Ureter (tissue), 1 donor: ENCODE data around the gene MALRD1. TPM values are rescaled to one million over a fixed set of nuclear protein-coding genes. Genes with fewer than 3 reads are reported as not detected.
"Not testable (repeated sequence)": the region's sequence is repeated elsewhere in the genome, so short reads cannot be mapped to it uniquely, and the experiment has no call there.

ENCODE experiments used
- DNase-seq: peaks from one replicate; pipeline ENCODE4 v3.0.0-alpha.2; 2020; ENCODE audit warnings: low spot score
- total RNA-seq: library from RNA; stranded (reverse); gene quantifications from one replicate; pipeline ENCODE4 v1.2.4, GENCODE V29; 2023
- donor health status: DM: yes; HTN: yes; CAD: no.

MALRD1 gene
- total RNA-seq, 1 donor from 2014 or later = 2.3 TPM

DNA sequence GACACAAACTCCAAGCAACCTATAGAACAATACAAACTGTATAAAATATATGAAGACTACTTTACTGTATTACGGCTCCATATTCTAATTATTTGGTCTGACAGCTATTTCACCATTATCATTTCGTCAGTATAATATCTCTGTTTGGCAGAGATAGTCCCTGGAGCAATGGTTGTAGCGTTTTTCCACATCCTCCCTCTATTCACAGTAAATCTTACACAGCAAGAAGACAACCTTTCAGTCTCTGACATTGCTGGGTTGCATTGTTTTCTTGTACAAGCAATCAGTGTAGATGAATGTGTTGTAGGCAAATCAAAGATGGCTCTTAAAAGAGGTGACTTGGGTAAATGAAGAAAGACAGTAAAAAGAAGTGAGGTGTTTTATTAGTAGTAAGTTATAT is 662.0 kb downstream of the MALRD1 start:
- no peak for DNase-seq

DNA sequence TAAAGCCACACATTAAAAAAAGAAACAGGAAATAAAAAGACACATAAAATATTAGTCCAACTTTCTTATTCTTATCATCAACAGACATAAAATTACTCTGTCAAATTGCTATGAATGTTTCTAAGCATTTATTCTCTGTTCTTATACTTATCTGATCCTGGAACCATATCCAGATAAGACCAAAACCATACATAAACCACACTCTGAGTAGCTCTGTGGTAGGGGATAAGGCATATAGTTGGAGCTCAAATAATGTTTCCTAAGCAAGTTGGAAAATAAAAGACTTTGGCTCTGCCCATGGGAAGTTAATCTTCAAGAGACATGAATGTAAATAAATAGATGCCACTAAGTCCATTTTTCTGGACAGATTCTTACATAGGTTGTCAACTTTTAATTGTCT is 664.6 kb downstream of the MALRD1 start:
- no peak for DNase-seq

DNA sequence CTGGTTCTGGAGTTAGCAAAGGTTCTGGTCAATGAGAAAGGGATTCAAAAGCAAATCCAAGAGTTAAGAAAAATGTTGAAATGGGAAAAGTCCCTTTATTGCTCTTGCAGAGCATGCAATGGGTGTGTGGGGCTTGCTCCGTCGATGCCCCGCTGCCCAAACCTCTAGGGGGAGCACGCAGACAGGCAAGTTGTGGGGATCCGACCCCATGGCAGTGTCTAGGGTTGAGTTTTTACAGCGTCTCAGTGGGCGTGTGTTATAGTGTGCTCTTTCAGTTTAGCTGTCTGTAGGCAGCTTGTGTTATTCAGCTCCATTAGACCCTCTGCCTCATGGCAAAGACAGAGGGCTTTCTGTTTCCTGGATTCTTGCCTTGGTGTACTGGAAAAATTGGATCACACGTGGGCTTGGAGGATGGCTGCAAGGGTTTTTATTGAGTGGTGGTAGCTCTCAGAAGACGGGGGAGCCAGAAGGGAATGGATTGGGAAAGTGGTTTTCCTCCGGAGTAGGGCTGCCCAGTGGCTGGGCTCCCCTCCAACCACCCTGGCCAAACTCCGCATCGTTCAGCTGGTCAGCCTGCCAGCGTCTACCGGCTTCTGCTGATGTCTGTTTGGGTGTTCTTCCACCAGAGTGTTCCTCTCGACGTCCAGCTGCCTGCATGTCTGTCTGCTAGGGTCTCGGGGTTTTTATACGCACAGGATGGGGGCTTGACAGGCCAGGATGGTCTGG is 665.4 kb downstream of the MALRD1 start:
- no peak for DNase-seq

DNA sequence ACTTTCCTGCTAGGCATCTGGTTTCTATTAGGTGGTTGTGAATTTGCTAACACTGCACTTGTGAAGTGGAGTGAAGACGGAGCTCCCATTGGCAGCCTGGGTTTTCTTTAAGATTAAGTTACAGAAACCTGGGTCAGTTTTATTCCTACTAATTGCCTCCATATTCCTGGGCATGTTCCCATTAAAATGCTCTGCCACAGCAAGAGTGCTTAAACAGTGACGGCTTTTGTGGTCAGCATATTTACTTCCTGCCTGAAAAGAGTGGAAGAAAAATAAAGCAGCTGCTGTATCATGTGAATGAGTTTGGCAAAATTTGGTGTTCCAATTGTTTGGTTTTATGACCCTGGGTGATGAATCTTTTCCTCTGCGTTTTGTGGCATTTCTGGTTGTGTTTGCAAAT is 670.7 kb downstream of the MALRD1 start:
- no peak for DNase-seq

DNA sequence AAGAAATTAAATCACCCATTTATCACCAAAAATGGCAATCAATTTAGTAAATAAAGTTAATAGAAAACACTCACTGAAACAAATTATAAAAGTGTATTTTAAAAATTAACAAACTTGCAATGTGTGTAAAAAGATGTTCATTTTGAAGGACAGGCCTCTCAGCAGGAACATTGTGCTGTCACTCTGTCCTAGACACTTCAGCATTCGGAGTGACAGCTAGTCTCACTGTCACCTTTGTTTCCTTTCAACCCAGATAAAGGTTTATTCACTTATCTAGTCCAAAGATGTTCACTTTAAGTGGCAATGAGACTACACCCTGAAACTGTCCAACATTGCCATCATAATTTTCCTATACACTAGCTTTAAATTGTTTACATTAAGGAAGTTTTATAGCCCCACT is 675.7 kb downstream of the MALRD1 start:
- DNase-seq = no peak

DNA sequence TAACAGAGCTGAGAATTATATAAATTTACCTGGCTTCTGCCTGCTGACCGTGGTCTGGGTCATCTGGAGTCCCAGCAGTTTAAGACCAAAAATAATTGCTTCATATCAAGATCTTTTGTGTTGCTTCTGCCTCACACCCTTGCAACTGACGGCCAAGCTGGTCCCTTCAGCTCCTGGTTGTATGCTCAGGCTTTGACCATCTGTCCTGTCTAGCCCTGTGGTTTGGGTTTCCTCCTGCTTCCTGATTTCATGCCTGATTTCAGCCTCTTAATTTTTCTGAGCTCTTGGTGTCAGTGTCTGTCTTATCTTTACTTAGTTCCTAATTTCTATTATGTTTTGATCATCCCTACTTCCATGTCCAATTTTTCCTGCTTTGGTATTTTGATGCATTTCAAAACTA is 679.8 kb downstream of the MALRD1 start:
- no peak for DNase-seq

DNA sequence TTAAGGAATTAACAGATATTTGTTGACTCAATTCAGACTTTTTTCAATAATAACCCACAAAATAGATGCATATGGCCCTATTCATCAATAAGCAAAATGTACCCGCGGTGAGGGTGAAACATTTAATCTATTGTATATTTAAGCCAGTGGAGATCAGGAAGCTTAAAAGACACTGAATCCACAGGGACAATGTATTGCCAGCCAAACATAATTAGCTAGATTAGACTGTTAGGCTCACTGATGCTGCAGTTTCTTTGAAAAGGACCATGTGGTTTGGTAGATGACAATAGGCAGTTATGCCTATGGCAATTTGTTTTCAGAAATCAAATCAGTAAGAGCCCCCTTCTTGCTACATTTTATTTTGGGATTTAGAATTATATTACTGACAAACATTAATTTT is 680.4 kb downstream of the MALRD1 start:
- no peak for DNase-seq

DNA sequence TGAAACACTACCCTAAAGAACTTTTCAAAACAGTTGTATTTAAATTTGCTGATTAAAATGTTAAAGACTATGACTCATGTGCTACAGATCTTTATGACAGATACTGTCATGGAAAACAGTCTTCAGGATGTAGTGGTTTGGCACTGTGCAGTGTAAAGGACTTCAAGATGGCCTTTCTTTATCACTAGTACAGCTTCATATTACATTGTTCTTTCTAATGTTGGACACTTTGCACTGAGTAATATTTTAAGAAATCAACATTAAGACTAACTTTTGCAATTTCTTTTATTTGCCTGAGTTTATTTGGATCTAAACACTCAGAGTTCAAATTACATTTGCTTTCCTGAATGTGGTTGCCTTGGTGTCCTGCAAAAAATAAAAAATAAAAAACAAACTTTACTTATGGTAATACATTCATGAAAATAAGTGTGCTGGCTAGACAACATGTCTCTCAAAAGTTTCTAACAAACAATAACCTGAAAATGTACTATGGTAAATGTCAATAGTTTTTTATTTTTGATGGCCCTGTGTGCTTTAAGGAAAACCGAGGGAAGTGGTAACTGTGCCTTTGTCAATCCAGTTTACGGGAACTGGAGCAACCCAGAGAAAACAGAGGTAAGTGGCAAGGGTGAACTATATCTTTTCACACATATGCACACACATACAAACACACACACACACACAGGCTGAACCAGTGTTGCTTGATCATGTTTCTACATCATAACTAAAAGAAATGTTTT is 681.7 kb downstream of the MALRD1 start:
- no peak for DNase-seq

DNA sequence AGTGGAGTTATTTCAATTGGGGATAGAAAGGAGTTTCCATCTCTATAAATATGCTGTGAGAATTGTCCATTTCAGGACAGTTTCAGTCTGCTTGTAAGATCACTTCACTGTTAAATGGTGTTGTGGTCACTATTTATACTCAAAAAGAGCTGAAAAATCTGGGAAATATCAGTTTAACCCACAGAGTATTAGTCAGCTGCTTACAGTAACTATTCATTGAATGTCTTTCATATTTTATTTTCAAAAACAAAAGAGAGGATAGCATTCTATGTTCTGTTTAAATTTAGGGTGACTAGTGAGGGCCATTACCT is 682.3 kb downstream of the MALRD1 start:
- DNase-seq = no peak

DNA sequence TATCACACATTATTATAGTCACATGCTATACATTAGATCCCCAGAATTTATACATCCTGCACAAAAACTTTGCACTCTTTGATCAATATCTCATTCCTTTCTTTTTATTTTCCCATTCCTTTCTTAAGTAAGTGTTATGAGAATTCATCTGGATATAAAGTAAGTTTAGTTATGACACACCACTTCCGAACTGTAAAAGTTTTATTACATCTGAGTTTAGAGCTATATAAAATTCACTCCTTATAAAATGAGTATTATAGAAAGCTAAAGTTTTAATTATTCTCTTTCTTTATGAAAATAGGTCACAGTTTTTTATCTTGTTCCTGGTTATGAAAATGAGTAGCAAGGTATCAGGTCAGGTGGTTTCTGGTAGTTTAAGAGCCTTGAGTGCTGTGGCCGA is 683.0 kb downstream of the MALRD1 start:
- DNase-seq = no peak

DNA sequence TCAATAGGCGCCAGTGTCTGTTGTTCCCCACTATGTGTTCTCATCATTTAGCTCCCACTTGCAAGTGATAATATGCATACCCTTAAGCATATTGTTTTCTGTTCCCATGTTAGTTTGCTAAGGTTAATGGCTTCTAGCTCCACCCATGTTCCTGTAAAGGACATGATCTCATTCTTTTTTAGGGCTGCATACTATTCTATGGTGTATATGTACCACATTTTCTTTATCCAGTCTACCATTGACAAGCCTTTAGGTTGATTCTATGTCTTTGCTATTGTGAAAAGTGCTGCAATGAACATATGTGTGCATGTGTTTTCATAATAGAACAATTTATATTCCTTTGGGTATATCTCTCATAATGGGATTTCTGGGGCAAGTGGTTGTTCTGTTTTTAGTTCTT is 689.8 kb downstream of the MALRD1 start:
- no peak for DNase-seq

DNA sequence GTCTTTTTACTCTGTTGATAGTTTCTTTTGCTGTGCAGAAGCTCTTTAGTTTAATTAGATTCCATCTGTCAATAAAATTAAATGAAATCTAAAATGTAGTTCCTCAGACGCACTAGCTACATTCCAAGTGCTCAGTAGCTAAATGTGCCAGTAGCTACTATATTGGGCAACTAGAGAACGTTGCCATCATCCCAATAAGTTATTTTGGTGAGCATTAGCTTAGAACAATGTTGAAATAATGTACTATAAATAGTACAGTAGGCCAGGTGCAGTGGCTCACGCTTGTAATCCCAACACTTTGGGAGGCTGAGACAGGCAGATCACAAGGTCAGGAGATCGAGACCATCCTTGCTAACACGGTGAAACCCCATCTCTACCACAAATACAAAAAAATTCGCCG is 690.6 kb downstream of the MALRD1 start:
- DNase-seq = not testable (repeated sequence)

DNA sequence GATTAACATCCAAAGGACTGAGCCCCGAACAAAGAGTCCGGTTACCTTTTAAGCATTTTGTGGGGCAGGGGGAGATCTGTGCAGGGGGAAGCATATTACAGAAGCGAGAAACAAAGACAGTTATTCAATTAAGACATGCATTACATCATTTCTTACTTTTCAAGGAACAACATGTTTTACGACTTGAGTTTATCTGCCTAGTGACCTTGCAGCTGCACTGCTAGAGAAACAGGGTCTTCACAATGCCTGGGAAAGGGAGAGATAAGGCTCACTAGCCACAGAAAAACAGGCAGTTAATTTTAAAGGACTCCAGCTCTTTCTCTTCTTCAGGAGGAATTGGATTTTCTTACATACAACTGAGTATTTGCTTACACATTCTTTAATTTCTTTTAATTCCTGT is 693.5 kb downstream of the MALRD1 start:
- not testable (repeated sequence) for DNase-seq

DNA sequence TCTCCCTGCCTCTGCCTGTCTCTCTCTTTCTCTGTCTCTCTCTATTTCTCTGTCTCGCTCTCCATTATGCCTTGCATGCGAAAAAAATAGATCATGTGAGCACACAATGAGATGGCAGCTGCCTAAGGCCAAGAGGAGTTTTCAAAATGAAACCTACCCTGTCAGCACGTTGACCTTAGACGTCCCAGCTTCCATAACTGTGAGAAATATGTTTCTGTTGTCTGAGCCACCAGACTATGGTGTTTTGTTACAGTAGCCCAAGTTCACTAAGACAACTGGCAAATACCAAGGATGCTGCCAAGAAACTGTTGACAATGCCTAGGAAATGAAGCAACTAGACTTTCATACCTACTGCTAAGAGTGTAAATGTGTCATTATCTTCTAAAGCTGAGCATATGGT is 697.1 kb downstream of the MALRD1 start:
- no peak for DNase-seq

DNA sequence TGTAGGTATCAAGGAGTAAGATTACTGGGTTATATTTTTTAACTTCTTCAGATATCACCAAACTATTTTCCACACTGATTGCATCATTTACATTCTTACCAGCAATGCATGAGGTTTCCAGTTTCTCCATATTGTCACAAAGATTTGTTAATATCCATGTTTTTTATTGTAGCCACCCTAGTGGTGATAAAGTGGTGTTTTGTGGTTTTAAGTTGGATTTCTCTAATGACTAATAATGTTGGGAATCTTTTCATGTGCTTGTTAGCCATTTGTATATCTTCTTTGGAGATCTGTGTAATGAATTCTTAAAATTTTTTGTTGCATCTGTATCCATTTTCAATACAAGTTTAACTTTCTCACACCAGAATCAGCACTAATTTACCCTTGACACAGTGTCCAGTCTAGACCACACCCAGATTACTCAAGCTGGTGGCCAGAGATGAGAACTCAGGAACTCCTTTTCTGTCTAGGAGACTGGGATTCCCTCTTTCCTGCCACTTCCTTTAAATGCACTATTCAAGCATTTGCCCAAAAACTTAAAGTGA is 700.7 kb downstream of the MALRD1 start:
- DNase-seq = no peak

DNA sequence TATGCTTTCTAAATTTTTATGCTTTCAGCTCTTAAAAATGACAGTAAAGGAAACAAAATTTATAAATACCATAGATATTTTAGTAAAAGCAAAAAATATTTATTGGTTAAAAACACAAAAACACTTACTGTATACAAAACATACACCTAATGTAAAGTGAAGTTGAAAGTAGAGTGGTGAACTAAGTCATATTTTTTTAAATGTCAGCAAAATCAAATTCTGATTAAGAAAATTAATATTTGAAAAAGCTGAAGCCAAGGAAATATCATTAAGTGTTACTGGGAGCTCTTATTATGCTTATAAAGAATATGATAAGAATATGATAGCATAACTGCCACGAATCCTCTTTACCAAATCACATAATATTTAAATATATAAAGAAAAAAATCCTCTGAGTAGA is 702.4 kb downstream of the MALRD1 start:
- no peak for DNase-seq

DNA sequence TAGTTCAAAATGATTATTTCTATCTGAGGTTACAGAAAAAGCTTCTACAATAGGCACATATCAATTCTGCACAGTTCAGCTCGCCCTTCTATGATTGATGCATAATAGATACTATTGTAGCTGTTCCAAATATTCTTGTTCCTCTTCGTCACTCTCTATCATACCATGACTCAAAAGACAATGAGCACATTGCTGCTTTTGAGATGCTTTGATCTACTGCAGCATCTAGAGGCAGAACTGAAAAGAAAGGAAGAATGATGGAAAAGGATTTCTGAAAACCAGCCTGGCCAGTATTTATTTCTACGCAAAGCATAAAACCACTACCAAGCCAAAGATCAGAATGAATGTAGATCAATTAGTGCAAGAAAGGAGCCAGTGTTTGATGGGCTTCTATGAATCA is 708.3 kb downstream of the MALRD1 start:
- no peak for DNase-seq

DNA sequence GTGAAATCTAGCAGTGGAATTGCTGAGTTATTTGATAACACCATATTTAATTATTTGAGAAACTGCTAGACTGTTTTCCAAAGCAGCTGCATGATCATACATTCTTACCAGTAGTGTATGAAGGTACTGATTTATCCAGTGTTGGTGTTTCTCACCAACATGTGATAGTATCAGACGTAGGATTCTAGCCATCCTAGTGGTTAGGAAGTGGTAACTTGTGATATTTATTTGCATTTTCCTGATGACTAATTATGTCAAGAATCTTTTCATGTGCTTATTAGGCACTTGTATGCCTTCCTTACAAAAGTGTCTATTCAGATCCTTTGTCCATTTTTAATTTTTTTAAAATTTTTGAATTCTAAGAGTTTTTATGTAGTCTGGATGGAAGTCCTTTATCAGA is 713.4 kb downstream of the MALRD1 start:
- no peak for DNase-seq

DNA sequence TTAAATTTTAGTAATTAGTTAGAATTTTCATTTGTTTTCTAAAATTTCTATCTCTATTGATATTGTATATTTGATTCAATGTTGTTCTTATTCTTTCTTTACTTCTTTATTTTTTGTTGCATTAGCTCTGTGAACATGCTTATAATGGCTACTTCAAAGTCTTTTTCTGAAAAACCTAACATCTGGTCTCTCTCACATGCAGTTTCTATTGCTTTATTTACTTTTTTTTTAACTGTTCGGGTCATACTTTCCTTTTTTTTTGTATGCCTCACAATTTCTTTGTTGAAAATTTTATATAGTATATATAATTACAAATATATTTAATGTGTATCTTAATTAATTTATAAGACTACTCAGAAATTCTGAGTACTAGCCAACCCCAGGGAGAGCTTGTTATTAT is 715.5 kb downstream of the MALRD1 start:
- DNase-seq = no peak

DNA sequence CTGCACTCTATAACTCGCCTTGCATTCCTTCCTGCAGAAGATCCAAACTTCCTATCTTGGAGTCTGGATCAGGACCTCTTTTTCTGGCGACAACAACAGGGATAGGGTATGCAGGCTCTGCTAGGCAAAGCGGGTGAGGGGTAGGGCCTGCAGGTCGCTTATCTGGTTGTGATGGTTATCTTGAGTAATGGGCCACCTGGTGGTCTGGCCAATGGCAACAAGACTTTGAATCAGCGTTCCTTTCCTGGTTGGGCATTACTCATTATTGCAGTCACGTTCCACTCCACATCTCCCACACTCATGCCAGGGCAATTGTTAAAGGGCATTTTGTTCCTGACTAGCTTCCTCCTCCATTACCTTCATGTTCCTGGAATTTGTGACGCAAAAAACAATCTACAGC is 719.3 kb downstream of the MALRD1 start:
- no peak for DNase-seq

DNA sequence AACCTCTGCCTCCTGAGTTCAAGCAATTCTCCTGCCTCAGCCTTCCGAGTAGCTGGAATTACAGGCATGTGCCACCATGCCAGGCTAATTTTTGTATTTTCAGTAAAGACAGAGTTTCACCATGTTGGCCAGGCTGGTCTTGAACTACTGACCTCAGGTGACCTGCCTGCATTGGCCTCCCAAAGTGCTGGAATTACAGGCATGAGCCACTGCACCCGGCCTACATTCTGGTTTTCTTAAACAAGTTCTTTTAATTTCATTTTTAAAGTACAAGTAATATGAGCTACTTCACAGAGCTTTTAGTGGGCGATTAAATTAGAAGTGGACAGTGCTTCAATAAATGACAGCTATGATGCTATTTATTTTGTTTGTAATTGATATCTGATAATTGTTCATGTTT is 721.2 kb downstream of the MALRD1 start:
- DNase-seq = not testable (repeated sequence)

DNA sequence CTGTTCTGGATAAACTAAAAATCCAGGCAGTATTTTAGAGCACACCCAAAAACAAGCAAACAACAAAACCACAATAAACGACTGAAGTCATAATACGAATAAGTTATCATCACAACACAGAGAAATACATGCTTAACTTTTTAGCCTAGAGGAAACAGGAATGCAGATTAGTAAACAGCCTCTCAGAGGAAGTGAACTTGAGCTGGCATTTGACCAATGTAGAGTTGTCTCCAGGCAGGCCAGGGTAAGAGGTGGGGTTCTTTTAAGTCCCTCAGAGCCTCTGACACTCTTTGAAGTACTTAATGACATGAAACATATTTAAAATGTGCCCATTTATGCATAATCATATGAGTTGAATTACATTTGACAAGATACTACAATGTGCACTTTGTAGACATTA is 724.4 kb downstream of the MALRD1 start:
- no peak for DNase-seq

DNA sequence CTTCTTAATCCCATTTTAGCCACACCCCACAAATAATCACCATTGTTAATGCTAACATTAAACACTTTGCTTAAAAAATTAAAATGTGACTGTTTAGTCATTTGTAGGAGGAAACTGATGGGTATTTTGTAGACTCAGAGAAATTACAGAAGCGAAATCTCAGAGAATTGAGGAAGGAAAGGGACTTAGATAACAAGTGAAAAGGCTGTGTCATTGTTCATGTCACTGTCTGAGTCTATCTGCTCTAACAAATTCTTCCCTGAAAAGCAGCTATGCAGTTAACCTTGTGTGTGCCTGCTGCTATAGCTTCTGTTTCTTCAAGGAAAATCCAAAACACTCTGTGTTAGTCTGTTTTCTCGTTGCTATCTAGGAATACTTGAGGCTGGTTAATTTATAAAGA is 726.7 kb downstream of the MALRD1 start:
- no peak for DNase-seq

DNA sequence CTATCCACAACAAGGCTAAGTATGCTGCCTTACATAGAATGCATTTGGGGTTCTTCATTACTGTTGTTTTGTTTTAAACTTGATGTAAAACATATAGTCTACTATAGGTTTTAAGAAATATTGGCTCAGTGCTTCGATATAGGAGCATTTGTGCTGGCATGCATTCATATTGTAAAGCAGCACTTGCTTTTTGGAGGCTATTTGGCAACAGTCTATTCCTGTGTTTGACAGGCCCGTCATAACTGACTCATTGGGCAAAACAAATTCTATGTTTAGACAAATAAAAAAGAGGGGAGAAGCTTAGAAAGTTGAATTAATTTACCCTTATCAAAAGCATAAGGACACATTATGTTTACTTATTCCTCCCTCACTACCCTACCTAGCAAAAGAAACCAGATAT is 729.2 kb downstream of the MALRD1 start:
- DNase-seq = no peak
